ENCODE measurements around the gene CREBBP. TPM values are rescaled to one million over a fixed set of nuclear protein-coding genes. Genes with fewer than 3 reads are reported as not detected.

CREBBP gene
- total RNA-seq, 1 experiment from 2014 or later = 79.6 TPM

- Histone ChIP-seq H3K4me3 (ENCODE audit: low read depth, low read length, poor library complexity, severe bottlenecking) (no peak overlapping the region), H3K4me1 (ENCODE audit: insufficient read depth, low read length, poor library complexity, severe bottlenecking) (no peaks in the 10 kb centered on the region), H3K36me3 (ENCODE audit: insufficient read depth, low read length, poor library complexity, severe bottlenecking) (peaks cover 30% of the 10 kb centered on the region), H3K27ac (ENCODE audit: low read depth, low read length, poor library complexity, severe bottlenecking) (no peak overlapping the region), H3K27me3 (replicated peaks; ENCODE audit: insufficient read depth, low read depth, low read length, poor library complexity) (no peaks in the 10 kb centered on the region), H3K9me3 (ENCODE audit: low read depth, low read length, poor library complexity, severe bottlenecking) (no peaks in the 10 kb centered on the region)
- intact Hi-C loops (cut with micrococcal nuclease; ENCODE audit: unreplicated experiment) = no loop called here
- TF ChIP-seq CTCF (conservative IDR thresholded peaks at IDR 0.05; ENCODE audit: low read depth, low read length) (no peak), EZH2 (IDR thresholded peaks at IDR 0.05; ENCODE audit: borderline replicate concordance, low read depth, low read length, poor library complexity, severe bottlenecking) (no peak)
- no peak for DNase-seq (ENCODE audit: low spot score)
- ChIA-PET CTCF (no interaction called here), POLR2A (ENCODE audit: low non-redundant PET) (no interaction called here)
- no TSS peak for BruUV-seq (replicated peaks)
Observed at GRCh38 chr16:3792472-3793012, 88.0 kb downstream of the CREBBP start.

DNA sequence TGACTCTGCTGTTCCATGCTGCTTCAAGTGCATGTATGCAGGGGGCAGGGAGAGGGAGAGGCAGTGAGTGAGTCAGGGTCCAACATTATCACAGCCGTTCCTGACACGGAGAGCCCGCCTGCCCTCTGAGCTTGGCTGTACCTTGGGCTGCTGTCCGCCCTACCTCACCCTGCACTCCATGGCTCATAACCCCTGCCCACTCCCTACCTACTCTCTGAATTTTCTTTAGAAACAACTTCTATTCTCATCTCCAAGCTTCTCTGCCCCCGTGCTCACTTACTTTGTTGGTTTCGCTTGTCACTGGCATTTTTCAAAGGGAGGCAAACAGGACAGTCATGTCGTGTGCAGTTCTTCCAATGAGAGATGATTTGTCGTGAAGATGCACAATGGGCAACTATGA, 88.8 kb downstream of the CREBBP start:
- H3K9me3 ChIP-seq (ENCODE audit: low read depth, low read length, poor library complexity, severe bottlenecking) = no peaks in the 10 kb centered on the region
- DNase-seq (ENCODE audit: low spot score) = no peak
- ChIA-PET POLR2A (ENCODE audit: low non-redundant PET) (no interaction called here), CTCF (no interaction called here)
- TF ChIP-seq EZH2 (IDR thresholded peaks at IDR 0.05; ENCODE audit: borderline replicate concordance, low read depth, low read length, poor library complexity, severe bottlenecking) (no peak), CTCF (conservative IDR thresholded peaks at IDR 0.05; ENCODE audit: low read depth, low read length) (no peak)
- no peaks in the 10 kb centered on the region for H3K4me1 ChIP-seq (ENCODE audit: insufficient read depth, low read length, poor library complexity, severe bottlenecking)
- intact Hi-C loops (cut with micrococcal nuclease; ENCODE audit: unreplicated experiment) = no loop called here
- no peak overlapping the region for H3K4me3 ChIP-seq (ENCODE audit: low read depth, low read length, poor library complexity, severe bottlenecking)
- H3K36me3 ChIP-seq (ENCODE audit: insufficient read depth, low read length, poor library complexity, severe bottlenecking) = peaks cover 34% of the 10 kb centered on the region
- no peaks in the 10 kb centered on the region for H3K27me3 ChIP-seq (replicated peaks; ENCODE audit: insufficient read depth, low read depth, low read length, poor library complexity)
- BruUV-seq (replicated peaks) = no TSS peak
- no peak overlapping the region for H3K27ac ChIP-seq (ENCODE audit: low read depth, low read length, poor library complexity, severe bottlenecking)

DNA sequence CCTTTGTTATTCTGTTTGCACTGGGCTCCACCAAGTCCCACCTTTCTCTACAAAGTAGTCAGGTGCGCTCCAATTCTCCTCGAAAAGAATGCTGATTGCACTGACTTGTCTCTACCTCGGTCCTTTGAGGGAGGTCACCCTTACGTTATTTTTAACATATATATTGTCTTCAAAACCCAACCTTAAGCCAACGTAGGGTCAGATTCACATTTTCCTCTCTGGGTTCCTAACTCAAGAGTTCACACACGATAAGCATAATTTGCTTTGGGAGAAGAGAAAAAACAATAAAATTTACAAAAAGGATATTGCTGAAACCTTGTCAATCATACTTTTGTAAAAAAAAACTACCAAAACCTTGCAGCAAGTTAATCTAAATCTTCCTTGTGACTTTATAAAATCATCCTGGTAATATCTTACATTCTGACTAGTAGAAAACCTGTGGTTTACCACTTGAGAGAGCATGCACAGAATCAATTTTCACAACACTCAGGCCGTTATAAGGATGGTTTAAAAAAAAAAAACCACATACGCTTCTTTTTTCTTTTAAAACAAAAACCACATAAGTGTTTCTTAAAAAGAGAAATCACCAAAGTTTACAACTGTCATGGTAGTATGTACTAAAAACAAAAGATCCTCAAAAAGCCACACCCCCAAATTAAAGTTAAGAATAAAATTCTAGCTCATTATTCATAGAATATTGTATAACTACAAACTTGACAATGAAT, 91.0 kb downstream of the CREBBP start:
- ChIA-PET POLR2A (ENCODE audit: low non-redundant PET) (no interaction called here), CTCF (no interaction called here)
- H3K27me3 ChIP-seq (replicated peaks; ENCODE audit: insufficient read depth, low read depth, low read length, poor library complexity) = no peaks in the 10 kb centered on the region
- intact Hi-C loops (cut with micrococcal nuclease; ENCODE audit: unreplicated experiment) = no loop called here
- H3K27ac ChIP-seq (ENCODE audit: low read depth, low read length, poor library complexity, severe bottlenecking) = no peak overlapping the region
- BruUV-seq (replicated peaks) = TSS peak; percentile 22
- no peak overlapping the region for H3K4me3 ChIP-seq (ENCODE audit: low read depth, low read length, poor library complexity, severe bottlenecking)
- no peak for DNase-seq (ENCODE audit: low spot score)
- H3K4me1 ChIP-seq (ENCODE audit: insufficient read depth, low read length, poor library complexity, severe bottlenecking) = no peaks in the 10 kb centered on the region
- no peaks in the 10 kb centered on the region for H3K9me3 ChIP-seq (ENCODE audit: low read depth, low read length, poor library complexity, severe bottlenecking)
- H3K36me3 ChIP-seq (ENCODE audit: insufficient read depth, low read length, poor library complexity, severe bottlenecking) = peaks cover 34% of the 10 kb centered on the region
- TF ChIP-seq CTCF (conservative IDR thresholded peaks at IDR 0.05; ENCODE audit: low read depth, low read length) (no peak), EZH2 (IDR thresholded peaks at IDR 0.05; ENCODE audit: borderline replicate concordance, low read depth, low read length, poor library complexity, severe bottlenecking) (no peak)

All from A673 (cell line).